Esophagus muscularis mucosa (tissue), 4 donors: ENCODE data around the gene SUGT1. TPM values are rescaled to one million over a fixed set of nuclear protein-coding genes. Genes with fewer than 3 reads are reported as not detected.

Experiments used
- DNase-seq: peaks from one replicate; pipeline ENCODE4 v3.0.0-alpha.2; 2017; ENCODE audit errors: extremely low spot score
- H3K27ac ChIP-seq, 4 donors: fragments of 200-600 bp; sonication (generic); replicated peaks in 1 of 4; 1 replicate in 3 of 4; 2 replicates in 1 of 4; pipeline ENCODE4 v1.5.1; 2016 to 2019; ENCODE audit warnings: mild to moderate bottlenecking in 1 of 4
- H3K27me3 ChIP-seq, 4 donors: fragments of 200-600 bp; sonication (generic); one replicate each; pipeline versions ENCODE4 v1.5.1 to v1.6.0; 2016 to 2019
- H3K36me3 ChIP-seq, 4 donors: fragments of 200-600 bp; sonication (generic); one replicate each; pipeline ENCODE4 v1.5.1; 2016 to 2019
- H3K4me1 ChIP-seq, 4 donors: fragments of 200-600 bp; sonication (generic); one replicate each; pipeline ENCODE4 v1.5.1; 2016 to 2019
- H3K4me3 ChIP-seq, 4 donors: fragments of 200-600 bp; sonication (generic); 1 replicate in 2 of 4; 2 replicates in 2 of 4; pipeline ENCODE4 v1.5.1; 2016 to 2019; ENCODE audit warnings: mild to moderate bottlenecking in 4 of 4, moderate library complexity in 1 of 4
- H3K9me3 ChIP-seq, 4 donors: fragments of 200-600 bp; sonication (generic); 1 replicate in 3 of 4; 2 replicates in 1 of 4; pipeline ENCODE4 v1.5.1; 2016 to 2019
- CTCF ChIP-seq, 3 experiments: fragments of 200-600 bp in 2 of 3; fragments of 450-650 bp in 1 of 3; sonication (generic) in 2 of 3; IDR thresholded peaks; one replicate each; pipeline ENCODE4 v1.5.1; 2017 to 2019; ENCODE audit warnings: antibody characterized with exemption in 3 of 3, mild to moderate bottlenecking in 2 of 3, moderate library complexity in 1 of 3
- EP300 ChIP-seq: sonication (generic); formaldehyde crosslinking; IDR thresholded peaks from one replicate; pipeline ENCODE4 v1.6.1; 2017; ENCODE audit warnings: antibody characterized with exemption
- POLR2A ChIP-seq: fragments of 450-650 bp; IDR thresholded peaks from one replicate; pipeline ENCODE4 v1.6.1; 2017; ENCODE audit warnings: antibody characterized with exemption, moderate library complexity, mild to moderate bottlenecking, low read depth
- POLR2AphosphoS5 ChIP-seq, 2 donors: sonication (generic); formaldehyde crosslinking; IDR thresholded peaks; one replicate each; pipeline ENCODE4 v1.6.1; 2017; ENCODE audit warnings: antibody characterized with exemption in 2 of 2
- WGBS: methylation state at CpG from one replicate; pipeline ENCODE4 v1.1.5; 2018; 5-methylcytosine and 5-hydroxymethylcytosine counted together
- intact Hi-C: fragments of 100-400 bp; cut with DNase I; formaldehyde crosslinking; loops from one replicate; pipeline ENCODE4 v1.15.1; 2023
- total RNA-seq, 4 donors: library from RNA; depleted of rRNA; stranded (reverse); fragments of >200 nt; gene quantifications; one replicate each; pipeline versions ENCODE4 v1.1.0 to v1.2.1, GENCODE V29; 2016

Gene SUGT1
- total RNA-seq, 4 donors from 2014 or later: 28.3 to 41.7 (median 33.3) TPM

DNA sequence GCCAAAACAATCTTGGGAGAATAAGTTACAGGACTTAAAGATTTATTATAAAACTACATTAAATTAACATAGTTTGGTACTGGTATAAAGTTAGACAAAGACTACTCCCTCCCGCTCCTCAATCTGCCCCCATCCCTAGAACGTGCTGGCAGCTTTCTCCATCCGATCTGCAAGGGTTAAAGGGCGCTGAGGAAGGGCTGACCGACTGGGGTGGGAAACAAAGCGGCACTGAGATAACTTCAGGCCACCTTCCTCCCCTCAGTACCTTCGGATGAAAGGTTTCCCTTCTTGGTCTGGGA lies 790 bp upstream of the SUGT1 start:
- Histone ChIP-seq H3K36me3 (peaks cover 0 to 15% (median 5%) of the 10 kb centered on the region in 4 donors), H3K27ac (peak overlapping the region; percentile 94 to 96 (median 95)), H3K4me3 (peak overlapping the region; percentile 72 to 87 (median 81)), H3K27me3 (no peaks in the 10 kb centered on the region), H3K4me1 (peaks cover 27 to 48% (median 46%) of the 10 kb centered on the region in 4 donors), H3K9me3 (no peaks in the 10 kb centered on the region)
- TF ChIP-seq CTCF (IDR thresholded peaks at IDR 0.05): no peak
- peak in 1 of 2 donors; percentile 19 for TF ChIP-seq POLR2AphosphoS5 (IDR thresholded peaks at IDR 0.05)
- no peak for DNase-seq
- WGBS: 0% methylated on average over 7 of the region's 7 CpGs
- intact Hi-C loops: loop anchor here (10.0 kb wide), 1 partner anchor 197 kb away; the partner anchor contains the start of genes CKAP2 and VPS36

DNA sequence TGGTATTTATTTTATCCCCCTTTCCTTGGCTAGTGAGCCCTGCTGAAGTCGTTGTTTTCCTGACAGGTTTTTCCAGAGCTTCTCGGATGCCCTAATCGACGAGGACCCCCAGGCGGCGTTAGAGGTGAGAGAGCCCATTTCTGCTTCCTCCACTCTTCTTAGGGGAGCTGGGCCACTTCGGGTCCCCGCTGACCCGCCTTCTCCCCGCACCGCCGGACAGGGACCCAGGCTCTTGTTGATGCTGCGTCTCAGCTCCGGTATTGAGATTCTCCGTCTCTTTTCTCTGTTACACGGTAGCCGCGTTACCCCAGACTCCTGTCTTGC lies 306 bp downstream of the SUGT1 start:
- no peaks in the 10 kb centered on the region for H3K27me3 ChIP-seq
- TF ChIP-seq EP300 (no peak), CTCF (IDR thresholded peaks at IDR 0.05) (peak in 1 of 3 experiments; percentile 5)
- peaks cover 27 to 50% (median 47%) of the 10 kb centered on the region in 4 donors for H3K4me1 ChIP-seq
- no peak for DNase-seq
- 0% methylated on average over 18 of the region's 18 CpGs for WGBS
- peaks cover 0 to 20% (median 8%) of the 10 kb centered on the region in 4 donors for H3K36me3 ChIP-seq
- peak overlapping the region; percentile 72 to 87 (median 81) for H3K4me3 ChIP-seq
- intact Hi-C loops: loop anchor here (10.0 kb wide), 1 partner anchor 198 kb away; the partner anchor contains the start of genes CKAP2 and VPS36
- H3K9me3 ChIP-seq: no peaks in the 10 kb centered on the region
- H3K27ac ChIP-seq: peak overlapping the region; percentile 94 to 96 (median 95)

DNA sequence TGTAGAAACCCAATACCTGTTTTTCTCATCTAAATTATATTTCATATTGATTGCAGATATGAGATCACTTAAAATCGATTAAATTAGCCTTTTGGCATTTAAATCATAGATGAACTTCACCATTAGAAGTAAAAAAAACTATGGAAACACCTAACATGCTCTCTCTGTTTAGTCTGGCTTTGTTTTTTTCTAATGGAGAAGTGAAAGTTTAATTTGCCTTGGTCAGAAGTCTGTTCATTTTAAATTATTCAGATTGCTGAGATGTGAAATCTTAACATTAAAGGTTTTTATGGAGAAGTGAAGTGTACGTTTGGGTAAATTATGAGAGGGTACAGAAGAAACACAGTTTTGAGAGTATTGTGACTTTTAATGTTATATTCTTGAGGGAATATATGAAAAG lies 6.7 kb downstream of the SUGT1 start:
- H3K9me3 ChIP-seq: no peaks in the 10 kb centered on the region
- H3K4me1 ChIP-seq: peaks cover 12 to 27% (median 20%) of the 10 kb centered on the region in 4 donors
- H3K27ac ChIP-seq: no peak overlapping the region
- peaks cover 19 to 67% (median 44%) of the 10 kb centered on the region in 4 donors for H3K36me3 ChIP-seq
- 81% methylated on average over 2 of the region's 2 CpGs for WGBS
- intact Hi-C loops: loop anchor here (10.0 kb wide), 1 partner anchor 205 kb away; the partner anchor contains the start of genes CKAP2 and VPS36
- TF ChIP-seq POLR2A: no peak
- TF ChIP-seq POLR2AphosphoS5 (IDR thresholded peaks at IDR 0.05): no peak
- no peak for TF ChIP-seq EP300
- TF ChIP-seq CTCF (IDR thresholded peaks at IDR 0.05): no peak
- no peak overlapping the region for H3K4me3 ChIP-seq
- H3K27me3 ChIP-seq: no peaks in the 10 kb centered on the region
- no peak for DNase-seq

- no peak for TF ChIP-seq CTCF (IDR thresholded peaks at IDR 0.05)
- no peak for TF ChIP-seq EP300
- no peak for TF ChIP-seq POLR2A
- TF ChIP-seq POLR2AphosphoS5 (IDR thresholded peaks at IDR 0.05): no peak
- H3K9me3 ChIP-seq: no peaks in the 10 kb centered on the region
- H3K4me3 ChIP-seq: no peak overlapping the region
- H3K4me1 ChIP-seq: peaks cover 0 to 4% (median 0%) of the 10 kb centered on the region in 4 donors
- no peak overlapping the region for H3K27ac ChIP-seq
- intact Hi-C loops: no loop called here
- 94% methylated on average over 4 of the region's 4 CpGs for WGBS
- no peaks in the 10 kb centered on the region for H3K27me3 ChIP-seq
- peaks cover 31 to 93% (median 73%) of the 10 kb centered on the region in 4 donors for H3K36me3 ChIP-seq
- DNase-seq: no peak
Measured at GRCh38 chr13:52664272-52664671, 11.6 kb downstream of the SUGT1 start.

DNA sequence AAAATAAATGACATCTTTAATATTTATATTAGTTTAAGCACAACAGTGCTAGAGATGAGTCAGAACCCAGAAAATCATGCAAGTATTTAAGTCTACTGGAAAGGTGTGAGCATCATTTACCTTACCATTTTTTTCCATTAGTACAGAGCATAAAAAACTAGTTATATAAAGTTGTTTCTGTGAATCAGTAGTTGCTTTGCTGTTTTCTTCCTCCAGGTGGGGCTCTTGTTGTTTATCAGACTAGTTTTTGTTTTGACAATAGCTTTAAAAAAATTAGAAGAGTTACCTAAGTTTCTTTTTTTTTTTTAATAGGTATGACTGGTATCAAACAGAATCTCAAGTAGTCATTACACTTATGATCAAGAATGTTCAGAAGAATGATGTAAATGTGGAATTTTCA lies 12.7 kb downstream of the SUGT1 start:
- H3K36me3 ChIP-seq: peaks cover 28 to 86% (median 68%) of the 10 kb centered on the region in 4 donors
- DNase-seq: no peak
- H3K9me3 ChIP-seq: no peaks in the 10 kb centered on the region
- no peak for TF ChIP-seq POLR2A
- TF ChIP-seq CTCF (IDR thresholded peaks at IDR 0.05): peak in 2 of 3 experiments; percentile 12 to 28
- intact Hi-C loops: no loop called here
- H3K4me1 ChIP-seq: peaks cover 0 to 4% (median 0%) of the 10 kb centered on the region in 4 donors
- H3K27ac ChIP-seq: no peak overlapping the region
- no peaks in the 10 kb centered on the region for H3K27me3 ChIP-seq
- no peak overlapping the region for H3K4me3 ChIP-seq
